ENCODE results near the gene OR2L5. TPM values are rescaled to one million over a fixed set of nuclear protein-coding genes. Genes with fewer than 3 reads are reported as not detected.

Gene OR2L5
- total RNA-seq, 1 experiment from 2014 or later, result not detected

DNA sequence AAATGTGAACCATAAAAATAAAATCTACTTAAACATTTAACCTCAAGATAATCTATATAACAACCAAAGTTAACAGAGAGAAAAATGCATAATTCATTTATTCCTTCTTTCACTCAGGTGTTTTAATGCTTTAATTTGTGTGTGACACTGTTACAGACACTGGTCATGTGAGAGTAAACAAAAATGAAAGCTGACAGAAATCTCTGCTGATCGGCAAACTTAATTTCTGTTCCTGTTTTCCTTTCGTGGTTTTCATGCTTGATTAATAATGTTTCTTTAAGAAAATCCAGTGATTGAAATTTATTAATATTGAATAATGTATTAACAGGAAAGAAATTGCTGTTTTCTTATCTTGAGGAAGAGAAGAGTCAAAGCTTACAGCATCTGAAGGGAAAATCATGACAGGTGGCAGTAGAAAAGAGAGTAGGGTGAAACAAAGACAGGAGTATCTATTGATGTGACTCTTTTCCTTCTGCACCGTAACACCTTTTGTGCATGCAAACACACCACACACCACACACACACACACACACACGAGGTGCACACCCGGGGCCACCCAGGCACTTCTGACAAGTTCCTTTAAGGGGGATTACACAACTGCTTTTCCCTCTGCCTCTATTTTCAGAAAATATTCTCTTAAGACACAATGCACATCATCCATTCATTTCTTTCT, 46.8 kb upstream of the OR2L5 start:
- no peak overlapping the region for H3K4me2 ChIP-seq (ENCODE audit: low read length)
- H3K36me3 ChIP-seq (ENCODE audit: control insufficient read depth in 1 of 2, insufficient read depth in 2 of 2, low read length in 2 of 2), result no peaks in the 10 kb centered on the region
- no TSS peak for BruUV-seq (replicated peaks)
- TF ChIP-seq RAD21 (IDR thresholded peaks at IDR 0.05; ENCODE audit: low read depth) (no peak), ATF3 (IDR thresholded peaks at IDR 0.05) (no peak), CBX3 (IDR thresholded peaks at IDR 0.05; ENCODE audit: low read depth) (no peak), CEBPB (IDR thresholded peaks at IDR 0.05; ENCODE audit: low read depth) (no peak), YY1 (IDR thresholded peaks at IDR 0.05; ENCODE audit: extremely low read depth, insufficient replicate concordance, low read depth, low read length) (no peak), SP1 (IDR thresholded peaks at IDR 0.05; ENCODE audit: low read depth) (no peak), MAX (IDR thresholded peaks at IDR 0.05) (no peak), SIN3A (IDR thresholded peaks at IDR 0.05; ENCODE audit: low read depth) (no peak), SRF (IDR thresholded peaks at IDR 0.05; ENCODE audit: low read depth) (no peak), EGR1 (IDR thresholded peaks at IDR 0.05; ENCODE audit: low read depth) (no peak), POLR2AphosphoS5 (IDR thresholded peaks at IDR 0.05; ENCODE audit: low read depth, low read length) (no peak)
- TF ChIP-seq, protein P1, sequence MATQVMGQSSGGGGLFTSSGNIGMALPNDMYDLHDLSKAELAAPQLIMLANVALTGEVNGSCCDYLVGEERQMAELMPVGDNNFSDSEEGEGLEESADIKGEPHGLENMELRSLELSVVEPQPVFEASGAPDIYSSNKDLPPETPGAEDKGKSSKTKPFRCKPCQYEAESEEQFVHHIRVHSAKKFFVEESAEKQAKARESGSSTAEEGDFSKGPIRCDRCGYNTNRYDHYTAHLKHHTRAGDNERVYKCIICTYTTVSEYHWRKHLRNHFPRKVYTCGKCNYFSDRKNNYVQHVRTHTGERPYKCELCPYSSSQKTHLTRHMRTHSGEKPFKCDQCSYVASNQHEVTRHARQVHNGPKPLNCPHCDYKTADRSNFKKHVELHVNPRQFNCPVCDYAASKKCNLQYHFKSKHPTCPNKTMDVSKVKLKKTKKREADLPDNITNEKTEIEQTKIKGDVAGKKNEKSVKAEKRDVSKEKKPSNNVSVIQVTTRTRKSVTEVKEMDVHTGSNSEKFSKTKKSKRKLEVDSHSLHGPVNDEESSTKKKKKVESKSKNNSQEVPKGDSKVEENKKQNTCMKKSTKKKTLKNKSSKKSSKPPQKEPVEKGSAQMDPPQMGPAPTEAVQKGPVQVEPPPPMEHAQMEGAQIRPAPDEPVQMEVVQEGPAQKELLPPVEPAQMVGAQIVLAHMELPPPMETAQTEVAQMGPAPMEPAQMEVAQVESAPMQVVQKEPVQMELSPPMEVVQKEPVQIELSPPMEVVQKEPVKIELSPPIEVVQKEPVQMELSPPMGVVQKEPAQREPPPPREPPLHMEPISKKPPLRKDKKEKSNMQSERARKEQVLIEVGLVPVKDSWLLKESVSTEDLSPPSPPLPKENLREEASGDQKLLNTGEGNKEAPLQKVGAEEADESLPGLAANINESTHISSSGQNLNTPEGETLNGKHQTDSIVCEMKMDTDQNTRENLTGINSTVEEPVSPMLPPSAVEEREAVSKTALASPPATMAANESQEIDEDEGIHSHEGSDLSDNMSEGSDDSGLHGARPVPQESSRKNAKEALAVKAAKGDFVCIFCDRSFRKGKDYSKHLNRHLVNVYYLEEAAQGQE (IDR thresholded peaks at IDR 0.05; ENCODE audit: low read depth), result no peak
- no peaks in the 10 kb centered on the region for H3K9me2 ChIP-seq (ENCODE audit: insufficient read depth)
- no peaks in the 10 kb centered on the region for H3K4me1 ChIP-seq (ENCODE audit: control insufficient read depth in 1 of 2, insufficient read depth in 2 of 2, low read length in 2 of 2)
- DNase-seq (ENCODE audit: low read depth, low spot score) (no peak), ATAC-seq (no peak)
- no peak overlapping the region for H3K27ac ChIP-seq (ENCODE audit: low read depth, low read length)
- peaks cover 3 to 16% of the 10 kb centered on the region in 2 experiments; a peak in 2 of 4 replicates for H3K9me3 ChIP-seq (ENCODE audit: control insufficient read depth in 1 of 2, insufficient read depth in 1 of 2, low read depth in 1 of 2, low read length in 2 of 2)
- no peaks in the 10 kb centered on the region for H3K79me2 ChIP-seq (ENCODE audit: insufficient read depth, low read length)
- ChIA-PET RAD21 (ENCODE audit: low non-redundant PET in 1 of 2, low total read pairs in 2 of 2, uncharacterized antibody in 2 of 2, unreplicated experiment in 2 of 2) (no interaction called here), POLR2A (no interaction called here), CTCF (no interaction called here)
- no peak overlapping the region for H2AFZ ChIP-seq (ENCODE audit: low read depth, low read length, poor library complexity, severe bottlenecking)
- no peaks in the 10 kb centered on the region for H3K27me3 ChIP-seq (ENCODE audit: insufficient read depth, low read length)
- H4K20me1 ChIP-seq (ENCODE audit: insufficient read depth), result no peaks in the 10 kb centered on the region
- H3K4me3 ChIP-seq (replicated peaks in 1 of 2; ENCODE audit: low read depth in 1 of 2, low read length in 2 of 2), result no peak overlapping the region
- no peak overlapping the region for H3K9ac ChIP-seq (ENCODE audit: low read length)
- intact Hi-C loops (cut with micrococcal nuclease), result no loop called here
